ENCODE data around the gene GALNT2. TPM values are rescaled to one million over a fixed set of nuclear protein-coding genes. Genes with fewer than 3 reads are reported as not detected.

GALNT2 gene
- total RNA-seq, 1 experiment from 2014 or later: 152 TPM

DNA sequence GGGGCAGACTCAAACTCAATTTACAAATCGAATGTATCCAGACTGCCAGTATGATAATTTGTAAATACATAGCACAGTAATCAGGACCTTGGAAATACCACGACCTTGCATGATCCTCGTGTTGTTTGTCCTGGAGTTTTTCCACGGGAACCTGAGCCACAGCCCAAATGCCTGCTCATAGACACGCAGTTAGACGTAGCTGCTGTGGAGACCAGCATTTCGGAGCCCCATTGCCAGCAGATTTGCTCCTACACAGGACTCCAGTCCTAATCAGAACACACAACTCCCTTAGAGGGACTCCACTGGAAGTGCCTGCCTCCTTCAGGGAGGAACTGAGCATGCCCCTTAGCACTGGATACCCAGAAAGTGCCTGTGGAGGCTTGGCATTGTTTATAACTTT lies 163.2 kb downstream of the GALNT2 start:
- intact Hi-C loops (cut with micrococcal nuclease; ENCODE audit: unreplicated experiment) (no loop called here), in situ Hi-C loops (cut with HindIII; ENCODE audit: low pct_unique_long_range_greater_than_20kb, low sequenced_read_pairs) (no loop called here)
- Histone ChIP-seq H3K36me3 (ENCODE audit: control insufficient read depth, insufficient read depth, low read length) (no peaks in the 10 kb centered on the region), H3K27me3 (ENCODE audit: control insufficient read depth, insufficient read depth, low read length) (no peaks in the 10 kb centered on the region), H3K9me3 (ENCODE audit: control insufficient read depth, insufficient read depth, low read depth, low read length) (no peaks in the 10 kb centered on the region), H3K4me3 (ENCODE audit: low read depth in 2 of 2, low read length in 2 of 2) (no peak overlapping the region), H3K4me1 (ENCODE audit: control insufficient read depth, insufficient read depth, low read length) (no peaks in the 10 kb centered on the region), H3K27ac (ENCODE audit: low read length) (no peak overlapping the region)
- ChIA-PET CTCF (no interaction called here), POLR2A (no interaction called here)
- TF ChIP-seq TCF7L2 (IDR thresholded peaks at IDR 0.05; ENCODE audit: low read depth, low read length): no peak
- TF ChIP-seq, protein P1, sequence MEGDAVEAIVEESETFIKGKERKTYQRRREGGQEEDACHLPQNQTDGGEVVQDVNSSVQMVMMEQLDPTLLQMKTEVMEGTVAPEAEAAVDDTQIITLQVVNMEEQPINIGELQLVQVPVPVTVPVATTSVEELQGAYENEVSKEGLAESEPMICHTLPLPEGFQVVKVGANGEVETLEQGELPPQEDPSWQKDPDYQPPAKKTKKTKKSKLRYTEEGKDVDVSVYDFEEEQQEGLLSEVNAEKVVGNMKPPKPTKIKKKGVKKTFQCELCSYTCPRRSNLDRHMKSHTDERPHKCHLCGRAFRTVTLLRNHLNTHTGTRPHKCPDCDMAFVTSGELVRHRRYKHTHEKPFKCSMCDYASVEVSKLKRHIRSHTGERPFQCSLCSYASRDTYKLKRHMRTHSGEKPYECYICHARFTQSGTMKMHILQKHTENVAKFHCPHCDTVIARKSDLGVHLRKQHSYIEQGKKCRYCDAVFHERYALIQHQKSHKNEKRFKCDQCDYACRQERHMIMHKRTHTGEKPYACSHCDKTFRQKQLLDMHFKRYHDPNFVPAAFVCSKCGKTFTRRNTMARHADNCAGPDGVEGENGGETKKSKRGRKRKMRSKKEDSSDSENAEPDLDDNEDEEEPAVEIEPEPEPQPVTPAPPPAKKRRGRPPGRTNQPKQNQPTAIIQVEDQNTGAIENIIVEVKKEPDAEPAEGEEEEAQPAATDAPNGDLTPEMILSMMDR (IDR thresholded peaks at IDR 0.05): no peak
- ATAC-seq (no peak), DNase-seq (ENCODE audit: low read depth, low spot score) (no peak)
- no TSS peak for BruUV-seq (replicated peaks)

DNA sequence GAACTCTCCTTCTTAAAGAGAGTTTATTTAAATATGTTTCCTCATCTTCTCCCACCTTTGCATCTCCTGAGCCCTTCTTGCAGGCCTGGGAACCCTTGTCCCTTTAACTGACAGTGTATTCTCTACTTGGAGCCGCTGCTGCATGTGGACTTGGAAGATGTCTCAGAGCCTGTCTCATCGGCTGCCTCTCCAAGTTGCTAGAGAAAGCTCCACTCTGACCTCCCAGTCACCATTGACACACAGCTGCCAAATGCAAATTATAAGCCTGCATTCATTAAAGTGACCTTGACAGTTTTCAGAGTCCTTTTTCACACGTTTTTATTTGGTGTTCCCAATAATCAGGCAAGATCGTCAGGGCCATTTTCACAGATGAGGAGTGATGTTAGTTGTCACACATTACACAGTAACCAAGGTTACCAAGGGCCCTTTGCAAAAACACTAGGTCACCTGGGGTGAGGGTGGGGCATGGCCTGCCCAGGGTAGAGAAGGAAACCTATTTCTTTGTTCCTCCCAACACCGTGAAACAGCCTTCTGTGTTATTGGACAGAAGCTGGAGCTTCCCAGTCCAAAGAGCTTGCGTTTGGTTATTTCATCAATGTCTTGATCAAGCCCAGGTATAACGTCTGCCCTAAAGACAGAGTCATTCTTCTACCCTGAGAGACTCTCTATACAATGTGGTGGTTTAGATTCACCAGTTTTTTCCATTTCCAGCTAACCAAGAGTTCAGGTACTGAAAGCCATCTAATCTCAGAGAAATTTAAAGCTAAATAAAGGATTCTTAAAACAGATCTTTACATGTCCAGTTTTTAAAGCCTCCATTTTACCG lies 164.1 kb downstream of the GALNT2 start:
- CTCF ChIA-PET: no interaction called here
- no peaks in the 10 kb centered on the region for H3K36me3 ChIP-seq (ENCODE audit: control insufficient read depth, insufficient read depth, low read length)
- ATAC-seq: no peak
- H3K27ac ChIP-seq (ENCODE audit: low read length): no peak overlapping the region
- no peaks in the 10 kb centered on the region for H3K9me3 ChIP-seq (ENCODE audit: control insufficient read depth, insufficient read depth, low read depth, low read length)
- no peaks in the 10 kb centered on the region for H3K4me1 ChIP-seq (ENCODE audit: control insufficient read depth, insufficient read depth, low read length)
- no peak for DNase-seq (ENCODE audit: low read depth, low spot score)
- POLR2A ChIA-PET: no interaction called here
- TF ChIP-seq TCF7L2 (IDR thresholded peaks at IDR 0.05; ENCODE audit: low read depth, low read length): no peak
- TF ChIP-seq POLR2AphosphoS5 (IDR thresholded peaks at IDR 0.05; ENCODE audit: low read depth, low read length): no peak
- no peak for TF ChIP-seq SIN3A (IDR thresholded peaks at IDR 0.05; ENCODE audit: borderline replicate concordance, insufficient read depth, low read depth, low read length)
- TF ChIP-seq, protein P2, sequence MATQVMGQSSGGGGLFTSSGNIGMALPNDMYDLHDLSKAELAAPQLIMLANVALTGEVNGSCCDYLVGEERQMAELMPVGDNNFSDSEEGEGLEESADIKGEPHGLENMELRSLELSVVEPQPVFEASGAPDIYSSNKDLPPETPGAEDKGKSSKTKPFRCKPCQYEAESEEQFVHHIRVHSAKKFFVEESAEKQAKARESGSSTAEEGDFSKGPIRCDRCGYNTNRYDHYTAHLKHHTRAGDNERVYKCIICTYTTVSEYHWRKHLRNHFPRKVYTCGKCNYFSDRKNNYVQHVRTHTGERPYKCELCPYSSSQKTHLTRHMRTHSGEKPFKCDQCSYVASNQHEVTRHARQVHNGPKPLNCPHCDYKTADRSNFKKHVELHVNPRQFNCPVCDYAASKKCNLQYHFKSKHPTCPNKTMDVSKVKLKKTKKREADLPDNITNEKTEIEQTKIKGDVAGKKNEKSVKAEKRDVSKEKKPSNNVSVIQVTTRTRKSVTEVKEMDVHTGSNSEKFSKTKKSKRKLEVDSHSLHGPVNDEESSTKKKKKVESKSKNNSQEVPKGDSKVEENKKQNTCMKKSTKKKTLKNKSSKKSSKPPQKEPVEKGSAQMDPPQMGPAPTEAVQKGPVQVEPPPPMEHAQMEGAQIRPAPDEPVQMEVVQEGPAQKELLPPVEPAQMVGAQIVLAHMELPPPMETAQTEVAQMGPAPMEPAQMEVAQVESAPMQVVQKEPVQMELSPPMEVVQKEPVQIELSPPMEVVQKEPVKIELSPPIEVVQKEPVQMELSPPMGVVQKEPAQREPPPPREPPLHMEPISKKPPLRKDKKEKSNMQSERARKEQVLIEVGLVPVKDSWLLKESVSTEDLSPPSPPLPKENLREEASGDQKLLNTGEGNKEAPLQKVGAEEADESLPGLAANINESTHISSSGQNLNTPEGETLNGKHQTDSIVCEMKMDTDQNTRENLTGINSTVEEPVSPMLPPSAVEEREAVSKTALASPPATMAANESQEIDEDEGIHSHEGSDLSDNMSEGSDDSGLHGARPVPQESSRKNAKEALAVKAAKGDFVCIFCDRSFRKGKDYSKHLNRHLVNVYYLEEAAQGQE (IDR thresholded peaks at IDR 0.05; ENCODE audit: insufficient read depth in 1 of 2, low read depth in 2 of 2, low read length in 1 of 2): no peak
- intact Hi-C loops (cut with micrococcal nuclease; ENCODE audit: unreplicated experiment): no loop called here
- no peaks in the 10 kb centered on the region for H3K27me3 ChIP-seq (ENCODE audit: control insufficient read depth, insufficient read depth, low read length)
- in situ Hi-C loops (cut with HindIII; ENCODE audit: low pct_unique_long_range_greater_than_20kb, low sequenced_read_pairs): no loop called here
- H3K4me3 ChIP-seq (ENCODE audit: low read depth in 2 of 2, low read length in 2 of 2): no peak overlapping the region
- BruUV-seq (replicated peaks): no TSS peak

DNA sequence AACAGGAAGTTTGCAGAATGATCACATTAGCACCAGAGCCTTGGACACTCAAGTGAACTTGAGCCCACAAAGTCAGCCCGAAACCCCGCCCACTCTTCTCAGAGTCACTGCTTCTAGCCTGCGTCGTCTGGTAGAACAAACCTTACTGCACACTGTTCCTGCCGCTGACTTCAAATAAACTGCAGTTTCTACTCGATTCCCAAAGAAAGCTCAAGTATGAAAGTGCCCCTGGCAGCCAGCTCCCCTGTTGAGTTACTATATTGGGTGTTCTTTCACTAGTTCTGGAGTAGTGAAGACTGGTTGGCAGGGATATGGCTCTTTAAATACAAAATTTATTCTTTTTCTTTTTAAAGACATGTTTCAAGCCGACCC lies 164.7 kb downstream of the GALNT2 start:
- ATAC-seq (no peak), DNase-seq (ENCODE audit: low read depth, low spot score) (no peak)
- TF ChIP-seq TCF7L2 (IDR thresholded peaks at IDR 0.05; ENCODE audit: low read depth, low read length): no peak
- TF ChIP-seq, protein P1 (IDR thresholded peaks at IDR 0.05): no peak
- TF ChIP-seq, protein P2 (IDR thresholded peaks at IDR 0.05; ENCODE audit: insufficient read depth in 1 of 2, low read depth in 2 of 2, low read length in 1 of 2): no peak
- no peak for TF ChIP-seq SIN3A (IDR thresholded peaks at IDR 0.05; ENCODE audit: borderline replicate concordance, insufficient read depth, low read depth, low read length)
- no peak for TF ChIP-seq POLR2AphosphoS5 (IDR thresholded peaks at IDR 0.05; ENCODE audit: low read depth, low read length)
- CTCF ChIA-PET: no interaction called here
- no peak overlapping the region for H3K4me3 ChIP-seq (ENCODE audit: low read depth in 2 of 2, low read length in 2 of 2)
- H3K27ac ChIP-seq (ENCODE audit: low read length): no peak overlapping the region
- no peaks in the 10 kb centered on the region for H3K27me3 ChIP-seq (ENCODE audit: control insufficient read depth, insufficient read depth, low read length)
- POLR2A ChIA-PET: no interaction called here
- H3K36me3 ChIP-seq (ENCODE audit: control insufficient read depth, insufficient read depth, low read length): no peaks in the 10 kb centered on the region
- no TSS peak for BruUV-seq (replicated peaks)
- intact Hi-C loops (cut with micrococcal nuclease; ENCODE audit: unreplicated experiment) (no loop called here), in situ Hi-C loops (cut with HindIII; ENCODE audit: low pct_unique_long_range_greater_than_20kb, low sequenced_read_pairs) (no loop called here)
- no peaks in the 10 kb centered on the region for H3K9me3 ChIP-seq (ENCODE audit: control insufficient read depth, insufficient read depth, low read depth, low read length)
- no peaks in the 10 kb centered on the region for H3K4me1 ChIP-seq (ENCODE audit: control insufficient read depth, insufficient read depth, low read length)
